Motor neuron (in vitro differentiated cells): Measurements from ENCODE around the gene STX2. TPM values are rescaled to one million over a fixed set of nuclear protein-coding genes. Genes with fewer than 3 reads are reported as not detected.
"Not testable (repeated sequence)": the region's sequence is repeated elsewhere in the genome, so short reads cannot be mapped to it uniquely, and the experiment has no call there.

Experiments
- ATAC-seq, 8 experiments: fragments of 200-7000 bp; cut with Tn5 transposase; replicated peaks in 6 of 8; 2 replicates each; pipeline ENCODE4 v1.8.0; 2021; ENCODE audit warnings: mild to moderate bottlenecking in 8 of 8, moderate library complexity in 8 of 8
- H3K27ac ChIP-seq, 2 donors: fragments of 250-450 bp; sonication (Bioruptor Pico); 2 replicates each; pipeline ENCODE4 v1.9.0; 2021; ENCODE audit warnings: antibody characterized with exemption in 2 of 2, mild to moderate bottlenecking in 2 of 2, moderate library complexity in 1 of 2
- H3K4me1 ChIP-seq, 2 donors: fragments of 250-450 bp; sonication (Bioruptor Pico); replicated peaks in 1 of 2; 2 replicates each; pipeline ENCODE4 v1.6.1; 2021; ENCODE audit warnings: antibody characterized with exemption in 2 of 2, mild to moderate bottlenecking in 2 of 2, moderate library complexity in 1 of 2
- H3K4me3 ChIP-seq, 5 donors: fragments of 250-450 bp; sonication (Bioruptor Pico); 2 replicates each; pipeline ENCODE4 v1.9.0; 2021; ENCODE audit warnings: antibody characterized with exemption in 5 of 5, mild to moderate bottlenecking in 5 of 5, moderate library complexity in 4 of 5
- WGBS, 10 experiments: fragments of 450-650 bp; shearing (Covaris generic); methylation state at CpG; one replicate each; pipeline ENCODE4 v1.0.0; 2022; 5-methylcytosine and 5-hydroxymethylcytosine counted together
- in situ Hi-C, 9 experiments: fragments of 400-800 bp; cut with MboI; loops; one replicate each; pipeline ENCODE4 v1.15.0; 2021; ENCODE audit warnings: low sequenced_read_pairs in 9 of 9, low pct_unique_long_range_greater_than_20kb in 2 of 9; ENCODE audit not compliant: unreplicated experiment in 9 of 9
- total RNA-seq, 8 experiments: library from RNA; unstranded; fragments of 300-600 nt; gene quantifications; 2 replicates each; pipeline versions ENCODE4 v1.2.3 to v1.2.4, GENCODE V29; 2022

The STX2 gene
- total RNA-seq = 10 to 100 TPM; 12.7 to 25.5 (median 19.2) TPM

DNA sequence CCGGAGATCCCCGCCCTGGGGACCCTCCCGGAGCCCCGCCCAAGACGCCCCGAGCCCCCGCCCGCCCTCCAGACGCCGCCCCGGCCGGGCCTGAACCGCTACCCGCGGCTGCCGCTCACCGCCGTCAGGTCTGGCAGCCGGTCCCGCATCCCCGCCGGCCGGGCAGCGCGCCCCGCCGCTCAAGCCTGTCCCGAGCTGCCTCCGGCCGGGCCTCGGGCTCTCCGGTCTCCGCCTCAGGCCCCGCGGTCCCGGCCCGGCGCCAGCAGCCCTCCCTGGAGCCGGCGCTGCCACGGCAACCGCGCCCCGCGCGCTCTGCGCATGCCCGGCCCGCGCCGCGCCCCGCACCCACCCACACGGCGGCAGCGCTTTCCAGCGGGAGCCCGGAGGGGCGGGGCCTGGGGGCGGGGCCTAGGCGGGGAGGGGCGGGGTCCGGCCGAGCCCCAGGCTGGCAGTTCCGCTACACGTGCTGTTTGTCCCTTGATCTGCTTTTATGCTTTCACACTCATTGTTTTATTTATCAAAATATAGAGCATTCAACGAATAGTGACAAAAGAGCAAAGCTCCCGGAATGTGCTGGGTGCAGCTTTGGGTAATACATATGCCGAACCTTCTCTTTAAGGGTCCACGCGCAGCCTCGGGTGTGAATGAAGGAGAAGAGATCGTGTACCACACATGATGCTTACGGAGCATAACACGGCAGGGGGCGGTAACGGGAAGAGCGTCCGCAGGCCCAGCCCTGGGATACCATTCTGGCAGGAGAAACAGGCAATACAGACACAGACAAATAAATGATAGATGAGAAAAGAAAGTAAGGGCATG is at the start of gene STX2:
STX2 (minus strand) TSS at position 300 of the 819 bp plus-strand sequence; CDS start at position 149, 151 bp downstream.
- H3K4me1 ChIP-seq = peaks cover 21 to 31% of the 10 kb centered on the region in 2 donors
- peak within 1 kb of the TSS; percentile 57 to 70 (median 67) for H3K4me3 ChIP-seq
- 0 to 11% (median 6%) methylated on average over 2 to 14 of the region's 79 CpGs; no CpG with 5 or more reads in 4 of the 10 experiments for WGBS, 10 experiments
- in situ Hi-C loops = no loop called here
- H3K27ac ChIP-seq = peak within 1 kb of the TSS; percentile 73 to 81
- peak; percentile 84 to 91 (median 87) for ATAC-seq

DNA sequence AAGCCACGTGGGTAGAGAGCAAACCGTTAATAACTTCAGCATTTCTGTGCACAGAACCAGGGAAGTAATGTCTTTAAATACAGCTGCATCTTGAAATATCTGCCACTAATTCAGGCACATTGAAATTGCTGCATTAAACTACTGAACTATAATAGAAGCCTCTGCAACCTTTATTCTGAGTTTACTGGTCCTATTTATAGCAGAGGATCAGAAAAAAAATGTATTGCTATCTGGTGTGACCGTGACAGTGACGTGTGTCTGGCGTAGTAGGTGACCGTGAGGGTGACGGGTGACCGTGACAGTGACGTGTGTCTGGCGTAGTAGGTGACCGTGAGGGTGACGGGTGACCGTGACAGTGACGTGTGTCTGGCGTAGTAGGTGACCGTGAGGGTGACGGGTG is 48.1 kb upstream of the STX2 start:
- H3K4me1 ChIP-seq, in situ Hi-C loops, H3K27ac ChIP-seq, H3K4me3 ChIP-seq, ATAC-seq: not testable (repeated sequence)
- 0 to 93% (median 63%) methylated on average over 2 of the region's 17 CpGs; no CpG with 5 or more reads in 4 of the 10 experiments for WGBS, 10 experiments

DNA sequence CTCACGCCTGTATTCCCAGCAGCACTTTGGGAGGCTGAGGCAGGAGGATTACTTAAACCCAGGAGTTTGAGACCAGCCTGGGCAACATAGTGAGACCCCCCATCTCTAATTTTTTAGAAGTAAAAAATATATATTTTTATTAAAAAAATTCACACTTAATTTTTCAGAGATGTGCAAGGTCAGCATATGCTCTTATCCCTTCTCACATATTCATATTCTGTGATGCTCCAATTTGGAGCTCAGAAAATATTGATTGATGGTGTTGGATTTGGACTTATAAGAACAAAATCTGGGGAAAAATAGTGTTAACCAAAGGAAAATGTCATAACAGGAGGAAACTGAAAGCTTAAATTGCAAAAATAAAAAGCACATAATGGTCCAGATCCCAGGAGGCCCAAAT is 42.5 kb upstream of the STX2 start:
- in situ Hi-C loops = no loop called here
- WGBS, 10 experiments = 50 to 100% (median 83%) methylated on average over 1 of the region's 1 CpG; no CpG with 5 or more reads in 7 of the 10 experiments
- ATAC-seq = no peak
- Histone ChIP-seq H3K4me3 (no peak overlapping the region), H3K4me1 (peaks cover 0 to 5% of the 10 kb centered on the region in 2 donors), H3K27ac (no peak overlapping the region)

DNA sequence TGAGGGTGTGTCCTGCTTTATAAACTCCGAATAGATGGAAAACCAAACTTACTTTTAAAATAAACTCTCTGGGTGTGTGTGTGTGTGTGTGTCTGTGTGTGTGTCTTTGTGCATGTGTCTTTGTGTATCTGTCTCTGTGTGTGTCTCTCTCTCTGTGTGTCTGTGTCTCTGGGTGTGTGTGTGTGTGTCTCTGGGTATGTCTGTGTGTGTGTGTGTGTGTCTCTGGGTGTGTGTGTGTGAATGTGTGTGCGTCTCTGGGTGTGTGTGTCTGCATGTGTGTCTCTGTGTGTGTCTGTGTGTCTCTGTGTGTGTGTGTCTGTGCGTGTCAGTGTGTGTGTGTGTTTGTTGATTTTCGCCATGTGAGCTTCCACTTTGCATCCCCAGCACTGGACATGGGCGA is 42.0 kb upstream of the STX2 start:
- Histone ChIP-seq H3K4me1 (peaks cover 0 to 5% of the 10 kb centered on the region in 2 donors), H3K4me3 (no peak overlapping the region), H3K27ac (no peak overlapping the region)
- 0 to 88% methylated on average over 1 to 3 of the region's 5 CpGs; no CpG with 5 or more reads in 8 of the 10 experiments for WGBS, 10 experiments
- in situ Hi-C loops = no loop called here
- peak in 1 of 8 experiments; percentile 1 for ATAC-seq

DNA sequence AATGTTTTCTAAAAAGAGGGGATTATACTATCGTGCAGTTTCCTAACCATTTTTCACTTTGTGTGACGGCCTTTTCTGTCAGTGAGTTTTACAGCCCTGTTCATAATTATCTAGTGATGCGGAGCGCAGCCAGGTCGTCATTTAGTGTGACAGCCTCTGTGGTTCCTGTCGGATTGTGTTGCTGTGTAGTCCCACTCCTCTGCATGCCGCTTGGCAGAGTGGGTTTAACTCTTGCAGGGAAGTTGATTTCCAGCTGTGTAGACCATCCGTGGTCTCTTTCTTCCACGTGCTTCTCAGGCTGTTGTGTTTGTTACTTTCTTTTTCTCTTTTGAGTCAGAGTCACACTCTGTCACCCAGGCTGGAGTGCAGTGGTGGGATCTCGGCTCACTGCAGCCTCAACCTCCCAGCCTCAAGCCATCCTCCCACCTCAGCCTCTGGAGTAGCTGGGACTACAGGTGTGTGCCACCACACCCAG is 41.4 kb upstream of the STX2 start:
- 0 to 28% (median 18%) methylated on average over 1 to 10 of the region's 10 CpGs; no CpG with 5 or more reads in 2 of the 10 experiments for WGBS, 10 experiments
- in situ Hi-C loops = no loop called here

DNA sequence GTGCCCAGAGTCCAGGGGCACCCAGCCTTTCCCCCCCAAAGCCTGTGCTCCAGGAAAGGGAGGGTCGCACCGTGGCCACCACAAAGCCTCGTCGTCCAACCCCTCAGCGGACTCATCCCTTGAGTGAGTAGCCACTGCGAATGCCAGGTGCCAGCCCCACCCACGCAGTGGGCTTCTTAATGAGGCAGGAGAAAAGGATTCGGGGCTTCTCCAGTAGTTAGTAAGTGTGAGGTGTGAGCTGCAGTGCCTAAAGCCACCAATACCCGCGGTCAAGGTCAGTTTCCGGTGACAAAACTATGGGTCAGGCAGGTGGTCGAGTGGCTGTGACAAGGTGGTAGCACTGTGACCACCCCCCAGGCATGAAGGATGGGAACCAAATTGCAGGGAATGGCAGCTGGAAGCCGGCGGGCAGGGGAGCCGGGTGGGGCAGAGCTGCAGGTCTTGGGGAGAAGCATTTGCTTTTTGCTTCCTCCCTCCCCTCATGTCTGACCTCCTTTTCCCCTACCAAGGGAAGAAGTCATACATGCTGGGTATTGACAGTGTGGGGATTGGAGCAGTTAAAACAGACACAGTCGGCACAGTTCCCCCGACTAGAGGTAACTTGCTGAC is 40.8 kb upstream of the STX2 start:
- no peak overlapping the region for H3K4me3 ChIP-seq
- no peak overlapping the region for H3K27ac ChIP-seq
- in situ Hi-C loops = no loop called here
- H3K4me1 ChIP-seq = peaks cover 0 to 5% of the 10 kb centered on the region in 2 donors
- peak; percentile 15 to 52 (median 34) for ATAC-seq
- WGBS, 10 experiments = 0 to 94% (median 45%) methylated on average over 1 to 5 of the region's 17 CpGs; no CpG with 5 or more reads in 4 of the 10 experiments

More for the DNA sequence above, 41.4 kb upstream of the STX2 start:
- H3K27ac ChIP-seq = no peak overlapping the region
- H3K4me1 ChIP-seq = peaks cover 0 to 5% of the 10 kb centered on the region in 2 donors
- ATAC-seq = peak; percentile 19 to 54 (median 41)
- no peak overlapping the region for H3K4me3 ChIP-seq

DNA sequence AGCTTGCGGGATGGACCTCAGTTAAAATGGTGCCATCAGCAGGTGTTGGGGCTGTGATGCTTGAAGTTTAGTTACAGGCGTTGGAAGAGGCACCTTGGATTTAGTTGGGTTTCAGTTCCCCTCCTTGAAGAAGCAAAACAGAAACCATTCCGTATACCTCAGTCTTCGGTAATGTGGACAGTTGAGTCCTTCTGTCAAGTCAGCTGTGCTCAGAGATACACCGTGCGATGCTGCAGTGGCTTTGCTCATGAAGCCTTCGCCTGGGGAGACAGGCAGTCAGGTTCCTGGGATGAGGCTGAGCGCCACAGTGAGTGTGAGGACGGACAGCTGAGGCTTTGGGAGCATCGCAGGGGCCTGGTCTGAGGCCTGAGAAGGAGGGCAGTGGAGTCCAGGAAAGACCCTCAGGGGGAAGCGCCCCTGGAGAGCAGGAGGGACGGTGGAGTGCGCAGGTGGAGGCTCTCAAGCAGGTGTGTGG is 40.2 kb upstream of the STX2 start:
- Histone ChIP-seq H3K27ac (no peak overlapping the region), H3K4me1 (peaks cover 0 to 5% of the 10 kb centered on the region in 2 donors), H3K4me3 (no peak overlapping the region)
- WGBS, 10 experiments = 82 to 94% (median 86%) methylated on average over 2 to 10 of the region's 13 CpGs; no CpG with 5 or more reads in 4 of the 10 experiments
- in situ Hi-C loops = no loop called here
- ATAC-seq = peak; percentile 5 to 36 (median 20)

DNA sequence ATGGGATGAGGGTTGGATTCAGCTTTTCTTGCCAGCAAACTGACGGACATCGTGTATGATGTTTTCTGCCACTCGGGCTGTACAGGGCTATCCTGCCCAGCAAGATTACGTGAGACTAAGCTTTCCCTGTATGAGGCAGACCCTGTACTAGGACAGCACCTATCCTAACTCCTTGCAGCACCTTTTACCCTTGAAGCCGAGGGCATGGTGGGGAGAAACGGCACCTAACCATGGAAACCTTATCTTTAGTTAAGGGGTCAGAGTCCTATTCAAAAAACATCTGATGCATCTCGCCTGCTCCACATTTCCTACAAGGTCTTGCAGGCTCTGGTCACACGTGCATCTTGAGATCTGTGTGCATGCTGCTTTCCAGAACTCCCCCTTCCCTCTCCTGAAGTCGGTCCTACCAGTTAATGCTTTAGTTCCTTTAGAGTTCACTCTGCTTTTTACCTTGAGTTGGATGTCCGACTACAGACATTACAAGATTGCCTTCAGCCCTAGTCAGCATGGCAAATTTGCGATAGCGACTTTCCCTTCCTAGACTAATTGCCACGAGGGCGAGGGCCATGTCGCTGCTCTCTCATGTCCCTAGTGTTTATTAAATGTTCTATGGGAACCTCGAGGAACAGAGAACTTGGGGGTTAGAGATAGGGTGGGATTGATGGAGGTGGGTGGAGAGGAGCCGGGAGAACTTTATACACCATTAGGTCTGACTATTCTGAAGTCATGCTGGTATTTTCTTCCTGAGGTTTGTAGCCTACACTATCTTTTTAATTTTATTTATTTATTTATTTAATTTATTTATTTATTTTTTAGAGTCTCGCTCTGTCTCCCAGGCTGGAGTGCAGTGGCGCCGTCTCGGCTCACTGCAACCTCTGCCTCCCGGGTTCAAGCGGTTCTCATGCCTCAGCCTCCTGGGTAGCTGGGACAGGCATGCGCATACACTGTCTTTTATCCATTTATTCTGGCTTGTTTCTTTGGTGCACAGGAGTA is 39.4 kb upstream of the STX2 start:
- Histone ChIP-seq H3K27ac (no peak overlapping the region), H3K4me1 (peaks cover 6 to 7% of the 10 kb centered on the region in 2 donors), H3K4me3 (no peak overlapping the region)
- ATAC-seq = peak; percentile 3 to 26 (median 10)
- WGBS, 10 experiments = 54 to 97% (median 79%) methylated on average over 5 to 15 of the region's 24 CpGs
- in situ Hi-C loops = no loop called here

DNA sequence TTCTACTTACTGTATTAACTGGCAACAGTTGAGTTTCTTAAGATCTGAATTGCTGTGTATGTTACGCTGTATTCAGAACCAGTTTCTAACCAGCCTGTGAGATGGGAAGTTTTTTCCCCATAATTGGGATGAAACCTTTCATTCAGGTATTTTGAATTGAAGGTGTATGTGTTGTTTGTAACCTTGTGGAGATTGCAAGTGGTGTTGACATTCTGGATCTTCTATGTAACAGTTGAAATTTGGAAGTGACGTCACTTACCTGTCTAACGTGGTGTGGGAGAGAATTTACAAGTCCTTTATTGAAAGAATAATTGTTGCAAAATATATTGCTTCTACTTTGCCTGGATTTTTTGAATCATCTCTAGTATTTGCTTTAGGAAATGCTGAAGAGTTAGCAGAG is 38.3 kb upstream of the STX2 start:
- 73 to 100% (median 100%) methylated on average over 1 to 3 of the region's 3 CpGs; no CpG with 5 or more reads in 1 of the 10 experiments for WGBS, 10 experiments
- Histone ChIP-seq H3K4me1 (peaks cover 8 to 14% of the 10 kb centered on the region in 2 donors), H3K27ac (no peak overlapping the region), H3K4me3 (no peak overlapping the region)
- in situ Hi-C loops = no loop called here
- no peak for ATAC-seq

DNA sequence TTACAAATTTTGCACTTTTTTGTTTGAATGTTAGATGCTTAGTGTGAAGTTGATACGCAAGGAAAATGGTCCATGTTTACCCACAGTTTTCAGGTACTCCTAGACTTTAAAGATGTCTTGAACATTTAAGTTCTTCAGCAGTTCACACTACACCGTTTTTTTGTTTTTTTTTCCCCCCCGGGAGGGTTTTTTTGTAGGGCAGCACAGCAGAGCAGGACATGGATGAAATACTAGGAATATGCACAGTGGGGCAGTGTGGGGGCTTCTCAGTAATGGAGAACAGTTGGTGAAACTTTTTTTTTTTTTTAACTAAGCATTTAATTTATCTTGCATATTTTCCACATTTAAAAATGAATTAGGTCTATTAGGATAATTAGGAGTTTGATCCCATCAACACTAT is 37.7 kb upstream of the STX2 start:
- WGBS, 10 experiments = 60 to 100% (median 79%) methylated on average over 1 to 3 of the region's 3 CpGs; no CpG with 5 or more reads in 2 of the 10 experiments
- H3K4me1 ChIP-seq = peaks cover 8 to 14% of the 10 kb centered on the region in 2 donors
- in situ Hi-C loops = no loop called here
- H3K27ac ChIP-seq = no peak overlapping the region
- no peak overlapping the region for H3K4me3 ChIP-seq
- ATAC-seq = no peak

DNA sequence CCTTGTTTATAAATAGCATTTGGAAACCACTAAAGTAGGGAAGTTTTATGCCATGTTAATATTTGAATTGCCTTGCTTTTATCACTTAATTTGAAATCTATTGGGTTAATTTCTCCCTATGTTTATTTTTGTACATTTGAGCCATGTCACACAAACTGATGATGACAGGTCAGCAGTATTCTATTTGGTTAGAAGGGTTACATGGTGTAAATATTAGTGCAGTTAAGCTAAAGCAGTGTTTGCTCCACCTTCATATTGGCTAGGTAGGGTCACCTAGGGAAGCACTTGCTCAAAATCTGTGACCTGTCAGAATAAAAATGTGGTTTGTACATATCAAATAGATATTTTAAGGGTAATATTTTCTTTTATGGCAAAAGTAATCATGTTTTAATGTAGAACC is 37.2 kb upstream of the STX2 start:
- Histone ChIP-seq H3K4me1 (peaks cover 9 to 15% of the 10 kb centered on the region in 2 donors), H3K4me3 (no peak overlapping the region), H3K27ac (no peak overlapping the region)
- ATAC-seq = no peak
- in situ Hi-C loops = no loop called here

DNA sequence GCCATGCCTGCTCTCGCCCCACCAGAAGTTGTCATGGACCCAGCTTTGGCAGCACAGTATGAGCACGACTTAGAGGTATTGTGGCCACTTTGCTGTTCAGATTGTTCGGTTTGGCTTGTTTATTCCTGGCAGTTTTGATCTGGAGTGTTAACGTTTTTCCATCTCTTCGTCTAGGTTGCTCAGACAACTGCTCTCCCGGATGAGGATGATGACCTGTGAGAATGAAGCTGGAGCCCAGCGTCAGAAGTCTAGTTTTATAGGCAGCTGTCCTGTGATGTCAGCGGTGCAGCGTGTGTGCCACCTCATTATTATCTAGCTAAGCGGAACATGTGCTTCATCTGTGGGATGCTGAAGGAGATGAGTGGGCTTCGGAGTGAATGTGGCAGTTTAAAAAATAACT is 36.7 kb upstream of the STX2 start:
- ATAC-seq, H3K27ac ChIP-seq, in situ Hi-C loops, H3K4me3 ChIP-seq: not testable (repeated sequence)
- WGBS, 10 experiments = 60 to 100% (median 89%) methylated on average over 1 to 6 of the region's 11 CpGs; no CpG with 5 or more reads in 3 of the 10 experiments
- H3K4me1 ChIP-seq = peaks cover 15 to 21% of the 10 kb centered on the region in 2 donors
